HepG2 (cell line): ENCODE data around the gene TWF1. TPM values are rescaled to one million over a fixed set of nuclear protein-coding genes. Genes with fewer than 3 reads are reported as not detected.
A peak's percentile ranks its signal among the peaks of the same experiment; 100 is the strongest.

Experiments used
- ATAC-seq: fragments of 200-7000 bp; cut with Tn5 transposase; 3 replicates; pipeline ENCODE4 v1.9.1; 2020; ENCODE audit warnings: mild to moderate bottlenecking, moderate library complexity
- BruUV-seq: library from RNA; stranded (reverse); fragments of 400-500 nt; replicated peaks from 2 replicates; lab custom pipeline; 2021; lab: Mats Ljungman, UMichigan
- CTCF ChIA-PET: fragments of 300-600 bp; formaldehyde crosslinking; extraction: SDS; loops from one replicate; lab custom pipeline; 2021; ENCODE audit warnings: low total read pairs, inconsistent platforms, low intra/inter-chr PET ratio; lab: Yijun Ruan, JAX
- POLR2A ChIA-PET: fragments of 350-600 bp; sonication (Branson Sonifier 250); formaldehyde crosslinking; loops from one replicate; lab custom pipeline; 2020; ENCODE audit warnings: antibody characterized with exemption, inconsistent platforms; lab: Yijun Ruan, JAX
- DNase-seq: peaks from one replicate; pipeline ENCODE4 v3.0.0-alpha.2; 2015; ENCODE audit warnings: low spot score
- FAIRE-seq: peaks from 3 replicates; lab custom pipeline; 2011; peaks lifted over from hg19 to GRCh38; lab: Jason Lieb, UNC
- H2AFZ ChIP-seq: one replicate; pipeline ENCODE4 v1.6.1; 2011; ENCODE audit warnings: low read length, inconsistent platforms
- H3K27ac ChIP-seq: fragments of 300-600 bp; 3 replicates; pipeline ENCODE4 v1.8.0; 2011; ENCODE audit warnings: mixed run types, mild to moderate bottlenecking, mixed read lengths, low read length, inconsistent platforms; ENCODE audit not compliant: insufficient read depth; ENCODE audit errors: extremely low read length
- H3K27me3 ChIP-seq, 2 experiments: fragments of 200-600 bp in 1 of 2; 2 replicates in 1 of 2; 3 replicates in 1 of 2; pipeline versions ENCODE4 v1.6.0 to v1.8.0; 2011; ENCODE audit warnings: low read length in 2 of 2, mild to moderate bottlenecking in 2 of 2, moderate library complexity in 2 of 2, inconsistent platforms in 1 of 2; ENCODE audit not compliant: insufficient read depth in 2 of 2, control insufficient read depth in 1 of 2
- H3K36me3 ChIP-seq, 2 experiments: fragments of 200-600 bp in 1 of 2; replicated peaks in 1 of 2; 2 replicates in 1 of 2; 3 replicates in 1 of 2; pipeline versions ENCODE4 v1.5.1 to v1.8.0; 2011; ENCODE audit warnings: low read length in 2 of 2, inconsistent platforms in 1 of 2; ENCODE audit not compliant: insufficient read depth in 2 of 2, control insufficient read depth in 1 of 2
- H3K4me1 ChIP-seq: 2 replicates; pipeline ENCODE4 v1.5.1; 2012; ENCODE audit warnings: low read length, inconsistent platforms; ENCODE audit not compliant: insufficient read depth
- H3K4me2 ChIP-seq: 2 replicates; pipeline ENCODE4 v1.6.0; 2011; ENCODE audit warnings: low read depth, low read length, inconsistent platforms
- H3K4me3 ChIP-seq, 3 experiments: fragments of 200-600 bp in 1 of 3; sonication (generic), shearing (Covaris generic) in 1 of 3; replicated peaks in 1 of 3; 2 replicates each; pipeline ENCODE4 v1.5.1; 2011 to 2016; ENCODE audit warnings: low read length in 3 of 3, inconsistent platforms in 2 of 3, low read depth in 2 of 3, mild to moderate bottlenecking in 2 of 3, control low read depth in 1 of 3, mixed read lengths in 1 of 3; ENCODE audit not compliant: insufficient read depth in 1 of 3
- H3K79me2 ChIP-seq: one replicate; pipeline ENCODE4 v1.6.1; 2011; ENCODE audit warnings: low read length, inconsistent platforms; ENCODE audit not compliant: insufficient read depth
- H3K9ac ChIP-seq: 2 replicates; pipeline ENCODE4 v1.6.0; 2011; ENCODE audit warnings: mild to moderate bottlenecking, low read depth, low read length, inconsistent platforms; ENCODE audit not compliant: insufficient read depth
- H3K9me3 ChIP-seq: 2 replicates; pipeline ENCODE4 v1.5.1; 2012; ENCODE audit warnings: mild to moderate bottlenecking, low read length
- H4K20me1 ChIP-seq: 2 replicates; pipeline ENCODE4 v1.6.0; 2011; ENCODE audit warnings: inconsistent platforms, mild to moderate bottlenecking, low read length, moderate library complexity; ENCODE audit not compliant: insufficient read depth
- ATF1 ChIP-seq: IDR thresholded peaks from 2 replicates; pipeline ENCODE4 v1.6.1; 2016; ENCODE audit warnings: mild to moderate bottlenecking, control low read depth
- CREB1 ChIP-seq, 2 experiments: fragments of 450-650 bp in 1 of 2; IDR thresholded peaks; 2 replicates each; pipeline ENCODE4 v1.6.1; 2016 to 2017; ENCODE audit warnings: control low read depth in 1 of 2, mild to moderate bottlenecking in 1 of 2, missing compliant biosample characterization in 1 of 2, missing genetic modification characterization in 1 of 2
- CSRNP1 ChIP-seq: sonication (generic); formaldehyde crosslinking; IDR thresholded peaks from 2 replicates; pipeline ENCODE4 v1.8.1; 2023; ENCODE audit warnings: mild to moderate bottlenecking, missing genetic modification reagents
- FOXP4 ChIP-seq: sonication (generic); formaldehyde crosslinking; IDR thresholded peaks from 2 replicates; pipeline ENCODE4 v1.4.0; 2020; ENCODE audit warnings: missing genetic modification reagents
- GTF3A ChIP-seq: sonication (generic); formaldehyde crosslinking; conservative IDR thresholded peaks from 2 replicates; pipeline ENCODE4 v1.4.0; 2020; ENCODE audit warnings: mild to moderate bottlenecking, missing genetic modification reagents
- HNF4G ChIP-seq, 2 experiments: sonication (generic) in 1 of 2; formaldehyde crosslinking in 1 of 2; IDR thresholded peaks; 2 replicates each; pipeline versions ENCODE4 v1.4.0 to v1.6.1; 2011 to 2020; ENCODE audit warnings: borderline replicate concordance in 2 of 2, low read depth in 2 of 2, mild to moderate bottlenecking in 2 of 2, low read length in 1 of 2, missing genetic modification reagents in 1 of 2, moderate library complexity in 1 of 2
- RFX3 ChIP-seq: IDR thresholded peaks from 2 replicates; pipeline ENCODE4 v1.6.1; 2016; ENCODE audit warnings: missing biosample characterization, missing genetic modification reagents
- RNF2 ChIP-seq: fragments of 450-650 bp; conservative IDR thresholded peaks from 2 replicates; pipeline ENCODE4 v1.6.1; 2016; ENCODE audit warnings: low read depth
- SMAD1 ChIP-seq: sonication (generic); formaldehyde crosslinking; IDR thresholded peaks from 2 replicates; pipeline ENCODE4 v1.4.0; 2020; ENCODE audit warnings: missing genetic modification reagents, low read depth, mild to moderate bottlenecking, borderline replicate concordance
- SOX5 ChIP-seq: IDR thresholded peaks from 2 replicates; pipeline ENCODE4 v1.6.1; 2016; ENCODE audit warnings: borderline replicate concordance
- TGIF2 ChIP-seq: IDR thresholded peaks from 2 replicates; pipeline ENCODE4 v1.6.1; 2016; ENCODE audit warnings: control low read depth, missing compliant biosample characterization
- ZBTB33 ChIP-seq: sonication (generic); formaldehyde crosslinking; IDR thresholded peaks from 2 replicates; pipeline ENCODE4 v1.4.0; 2020; ENCODE audit warnings: missing genetic modification reagents
- ZNF891 ChIP-seq: sonication (generic); formaldehyde crosslinking; IDR thresholded peaks from 2 replicates; pipeline ENCODE4 v1.5.0; 2020; ENCODE audit warnings: mild to moderate bottlenecking, missing genetic modification reagents
- WGBS: methylation state at CpG from one replicate; pipeline ENCODE4 v1.1.6; 2017; ENCODE audit warnings: low lambda C conversion rate; 5-methylcytosine and 5-hydroxymethylcytosine counted together
- in situ Hi-C: cut with HindIII; loops from 2 replicates; pipeline ENCODE4 v1.10.0; 2017; ENCODE audit warnings: low pct_unique_long_range_greater_than_20kb; ENCODE audit not compliant: extremely low pct_ligation_motif_present
- intact Hi-C: fragments of 100-400 bp; cut with micrococcal nuclease; formaldehyde crosslinking; loops from one replicate; pipeline ENCODE4 v1.10.0; 2022; ENCODE audit not compliant: unreplicated experiment
- polyA plus RNA-seq, 8 experiments: library from polyadenylated mRNA; depleted of rRNA in 3 of 8; stranded (reverse) in 7 of 8; unstranded in 1 of 8; fragments of >200 nt; fragmentation: Illumina TruSeq in 4 of 8; extraction: Trizol in 4 of 8; gene quantifications; 2 replicates each; pipeline versions ENCODE4 v1.2.1 to v1.2.3, GENCODE V29; 2011 to 2016; ENCODE audit warnings: low read depth in 4 of 8, missing spikeins in 1 of 8, mixed read lengths in 1 of 8; ENCODE audit not compliant: insufficient read depth in 1 of 8
- total RNA-seq, 5 experiments: library from RNA; depleted of rRNA; stranded (reverse); fragments of >200 nt; fragmentation: Illumina TruSeq; extraction: Trizol; gene quantifications; 2 replicates each; pipeline ENCODE4 v1.2.3, GENCODE V29; 2016; ENCODE audit warnings: low read depth in 1 of 5

TWF1 gene
- total and polyA plus RNA-seq, 2 of the 13 experiments (the other 11 are each of a cell fraction or from before 2014, with no cell fraction given), result 32.3 to 85.5 TPM

GRCh38 chr12:43841253-43841652 is 35.1 kb upstream of the TWF1 start:
- no TSS peak for BruUV-seq
- no peak for FAIRE-seq
- DNase-seq, result no peak
- Histone ChIP-seq H3K27ac (no peak overlapping the region), H2AFZ (no peak overlapping the region), H3K4me1 (peaks cover 34% of the 10 kb centered on the region), H3K9me3 (no peaks in the 10 kb centered on the region), H3K27me3 (no peaks in the 10 kb centered on the region), H4K20me1 (no peaks in the 10 kb centered on the region), H3K79me2 (no peaks in the 10 kb centered on the region), H3K4me3 (no peak overlapping the region), H3K9ac (no peak overlapping the region), H3K4me2 (no peak overlapping the region), H3K36me3 (no peaks in the 10 kb centered on the region)
- no peak for ATAC-seq
- POLR2A ChIA-PET, result interaction anchor here (0.8 to 1.1 kb wide), 2 partner anchors 12 to 35 kb away, joined by 3 to 6 read pairs; partner anchors contain the start of gene TWF1
- intact Hi-C loops (no loop called here), in situ Hi-C loops (no loop called here)
- CTCF ChIA-PET, result no interaction called here
- 97% methylated on average over 3 of the region's 3 CpGs for WGBS
- no peak for TF ChIP-seq RNF2
- TF ChIP-seq CSRNP1 (CRISPR knock-in tag), result no peak
- no peak for TF ChIP-seq ZNF891 (CRISPR knock-in tag)
- TF ChIP-seq RFX3 (CRISPR knock-in tag), result no peak
- no peak for TF ChIP-seq ATF1 (CRISPR knock-in tag)

GRCh38 chr12:43840338-43840737 is 34.2 kb upstream of the TWF1 start:
- FAIRE-seq, result no peak
- no peak for TF ChIP-seq HNF4G (IDR thresholded peaks at IDR 0.05; ENCODE audit: borderline replicate concordance, low read depth, low read length)
- no peak for TF ChIP-seq HNF4G (CRISPR knock-in tag; IDR thresholded peaks at IDR 0.05; ENCODE audit: borderline replicate concordance, low read depth)
- TF ChIP-seq ZBTB33, result peak; percentile 78
- TF ChIP-seq FOXP4 (CRISPR knock-in tag), result no peak
- TF ChIP-seq TGIF2 (CRISPR knock-in tag), result no peak
- peak; percentile 86 for TF ChIP-seq SOX5 (CRISPR knock-in tag)
- no peak for TF ChIP-seq GTF3A (CRISPR knock-in tag)
- no peak for TF ChIP-seq SMAD1 (CRISPR knock-in tag)
- TF ChIP-seq CREB1 (IDR thresholded peaks at IDR 0.05), result peak; percentile 46; the same call in 1 of the 2 replicates
- TF ChIP-seq CREB1 (CRISPR knock-in tag; IDR thresholded peaks at IDR 0.05), result no peak

More at GRCh38 chr12:43840338-43840737, 34.2 kb upstream of the TWF1 start:
- BruUV-seq, result no TSS peak
- in situ Hi-C loops, result no loop called here
- no peak for ATAC-seq
- no peak overlapping the region for H3K4me3 ChIP-seq
- no peak overlapping the region for H3K4me2 ChIP-seq
- no peaks in the 10 kb centered on the region for H4K20me1 ChIP-seq
- no peaks in the 10 kb centered on the region for H3K27me3 ChIP-seq
- H3K27ac ChIP-seq, result no peak overlapping the region
- intact Hi-C loops, result no loop called here
- H3K79me2 ChIP-seq, result no peaks in the 10 kb centered on the region
- ChIA-PET CTCF (no interaction called here), POLR2A (interaction anchor here (0.8 to 1.1 kb wide), 2 partner anchors 11 to 34 kb away, joined by 3 to 6 read pairs; partner anchors contain the start of gene TWF1)
- peak; percentile 70 for DNase-seq
- peaks cover 38% of the 10 kb centered on the region for H3K4me1 ChIP-seq
- no peak overlapping the region for H3K9ac ChIP-seq
- H3K9me3 ChIP-seq, result no peaks in the 10 kb centered on the region
- H3K36me3 ChIP-seq, result no peaks in the 10 kb centered on the region
- WGBS, result 52% methylated on average over 4 of the region's 4 CpGs
- H2AFZ ChIP-seq, result no peak overlapping the region
